ENCODE data around the gene PTPRS. TPM values are rescaled to one million over a fixed set of nuclear protein-coding genes. Genes with fewer than 3 reads are reported as not detected.
"Not testable (repeated sequence)": the region's sequence is repeated elsewhere in the genome, so short reads cannot be mapped to it uniquely, and the experiment has no call there.

Gene PTPRS
- total RNA-seq, 1 donor from 2014 or later: 0.32 TPM

DNA sequence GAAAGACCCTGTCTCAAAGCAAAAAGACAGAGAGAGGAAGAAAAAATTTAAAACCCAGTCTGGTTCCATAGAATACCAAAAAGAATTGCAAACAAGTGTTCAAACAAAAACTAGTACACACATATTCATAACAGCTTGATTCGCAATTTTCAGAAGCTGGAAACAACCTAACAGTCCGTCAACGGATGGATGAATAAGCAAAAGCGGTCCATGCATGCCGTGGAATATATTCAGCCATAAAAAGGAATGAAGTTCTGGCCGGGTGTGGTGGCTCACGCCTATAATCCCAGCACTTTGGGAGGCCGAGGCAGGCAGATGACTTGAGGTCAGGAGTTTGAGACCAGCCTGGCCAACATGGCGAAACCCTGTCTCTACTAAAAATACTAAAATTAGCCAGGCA, 21.2 kb upstream of the PTPRS start:
- not testable (repeated sequence) for H3K27ac Mint-ChIP-seq

GRCh38 chr19:5361407-5361806, 20.8 kb upstream of the PTPRS start:
- H3K36me3 Mint-ChIP-seq (ENCODE audit: low read depth): no peaks in the 10 kb centered on the region
- no peaks in the 10 kb centered on the region for H3K9me3 Mint-ChIP-seq
- no peak overlapping the region for H3K4me3 Mint-ChIP-seq (ENCODE audit: low read depth)
- H3K27me3 Mint-ChIP-seq (ENCODE audit: low read depth): no peaks in the 10 kb centered on the region
- DNase-seq (ENCODE audit: low spot score): no peak
- H3K4me1 Mint-ChIP-seq (ENCODE audit: low read depth): no peaks in the 10 kb centered on the region
- intact Hi-C loops (cut with micrococcal nuclease): no loop called here
- no peak overlapping the region for H3K27ac Mint-ChIP-seq

More for the DNA sequence above, 21.2 kb upstream of the PTPRS start:
- DNase-seq (ENCODE audit: low spot score); H3K9me3 Mint-ChIP-seq; H3K36me3 Mint-ChIP-seq (ENCODE audit: low read depth); H3K27me3 Mint-ChIP-seq (ENCODE audit: low read depth); intact Hi-C loops (cut with micrococcal nuclease); H3K4me3 Mint-ChIP-seq (ENCODE audit: low read depth); H3K4me1 Mint-ChIP-seq (ENCODE audit: low read depth): not testable (repeated sequence)

GRCh38 chr19:5360003-5360780, 19.6 kb upstream of the PTPRS start:
- Mint-ChIP-seq H3K9me3 (no peaks in the 10 kb centered on the region), H3K27ac (no peak overlapping the region), H3K36me3 (ENCODE audit: low read depth) (no peaks in the 10 kb centered on the region), H3K4me1 (ENCODE audit: low read depth) (no peaks in the 10 kb centered on the region), H3K4me3 (ENCODE audit: low read depth) (no peak overlapping the region), H3K27me3 (ENCODE audit: low read depth) (peaks cover 2% of the 10 kb centered on the region)
- intact Hi-C loops (cut with micrococcal nuclease): no loop called here
- no peak for DNase-seq (ENCODE audit: low spot score)

DNA sequence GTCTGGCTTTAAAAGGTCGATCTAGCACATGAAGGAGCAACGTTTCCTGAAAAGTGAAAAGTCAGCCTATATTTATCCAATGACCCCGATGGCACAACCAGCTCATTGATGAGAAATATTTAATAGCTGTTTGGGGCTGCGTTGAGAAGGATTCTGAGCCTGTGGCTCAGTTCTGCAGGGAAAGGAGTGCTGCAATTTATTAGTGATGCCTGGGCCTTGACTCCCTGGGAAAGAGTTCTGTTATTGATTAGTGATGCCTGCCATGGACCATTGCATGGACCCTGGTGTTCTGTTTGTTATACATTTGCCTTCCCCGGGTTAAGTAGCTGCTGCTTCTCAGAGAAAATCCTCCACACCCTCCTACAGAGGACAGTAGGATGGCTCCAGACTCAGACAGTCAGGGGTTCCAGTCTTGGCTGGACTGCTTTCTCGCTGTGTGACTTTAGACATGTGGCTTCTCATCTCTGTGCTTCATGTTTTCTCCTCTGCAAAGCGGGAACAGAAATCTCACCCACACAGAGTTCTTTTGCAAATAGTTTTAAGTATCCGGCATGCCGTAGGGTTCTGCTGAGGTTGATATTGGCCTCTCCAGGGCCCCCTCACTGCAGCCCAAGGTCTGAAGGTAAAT, 17.7 kb upstream of the PTPRS start:
- H3K36me3 Mint-ChIP-seq (ENCODE audit: low read depth): no peaks in the 10 kb centered on the region
- no peaks in the 10 kb centered on the region for H3K9me3 Mint-ChIP-seq
- no peak overlapping the region for H3K4me3 Mint-ChIP-seq (ENCODE audit: low read depth)
- H3K27ac Mint-ChIP-seq: no peak overlapping the region
- H3K27me3 Mint-ChIP-seq (ENCODE audit: low read depth): peaks cover 2% of the 10 kb centered on the region
- intact Hi-C loops (cut with micrococcal nuclease): no loop called here
- no peaks in the 10 kb centered on the region for H3K4me1 Mint-ChIP-seq (ENCODE audit: low read depth)
- no peak for DNase-seq (ENCODE audit: low spot score)

DNA sequence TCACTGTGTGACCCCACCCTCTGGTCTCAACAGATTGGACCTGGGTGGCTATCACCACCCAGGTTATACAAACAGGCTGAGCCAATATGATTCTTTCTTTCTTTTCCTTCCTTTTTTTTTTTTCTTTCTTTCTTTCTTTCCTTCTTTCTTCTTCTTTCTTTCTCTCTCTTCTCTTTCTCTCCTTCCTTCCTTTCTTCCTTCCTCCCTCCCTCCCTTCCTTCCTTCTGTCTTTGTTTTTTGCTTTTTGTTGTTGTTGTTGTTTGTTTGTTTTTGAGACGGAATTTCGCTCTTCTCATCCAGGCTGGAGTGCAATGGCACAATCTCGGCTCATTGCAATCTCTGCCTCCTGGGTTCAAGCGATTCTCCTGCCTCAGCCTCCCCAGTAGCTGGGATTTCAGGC, 17.0 kb upstream of the PTPRS start:
- intact Hi-C loops (cut with micrococcal nuclease): no loop called here
- Mint-ChIP-seq H3K4me1 (ENCODE audit: low read depth) (no peaks in the 10 kb centered on the region), H3K9me3 (no peaks in the 10 kb centered on the region), H3K27ac (no peak overlapping the region), H3K27me3 (ENCODE audit: low read depth) (peaks cover 2% of the 10 kb centered on the region), H3K4me3 (ENCODE audit: low read depth) (no peak overlapping the region), H3K36me3 (ENCODE audit: low read depth) (no peaks in the 10 kb centered on the region)
- no peak for DNase-seq (ENCODE audit: low spot score)

GRCh38 chr19:5356918-5357317, 16.3 kb upstream of the PTPRS start:
- intact Hi-C loops (cut with micrococcal nuclease): no loop called here
- Mint-ChIP-seq H3K27me3 (ENCODE audit: low read depth) (peaks cover 2% of the 10 kb centered on the region), H3K4me1 (ENCODE audit: low read depth) (no peaks in the 10 kb centered on the region), H3K36me3 (ENCODE audit: low read depth) (no peaks in the 10 kb centered on the region), H3K9me3 (no peaks in the 10 kb centered on the region), H3K4me3 (ENCODE audit: low read depth) (no peak overlapping the region), H3K27ac (no peak overlapping the region)
- no peak for DNase-seq (ENCODE audit: low spot score)

DNA sequence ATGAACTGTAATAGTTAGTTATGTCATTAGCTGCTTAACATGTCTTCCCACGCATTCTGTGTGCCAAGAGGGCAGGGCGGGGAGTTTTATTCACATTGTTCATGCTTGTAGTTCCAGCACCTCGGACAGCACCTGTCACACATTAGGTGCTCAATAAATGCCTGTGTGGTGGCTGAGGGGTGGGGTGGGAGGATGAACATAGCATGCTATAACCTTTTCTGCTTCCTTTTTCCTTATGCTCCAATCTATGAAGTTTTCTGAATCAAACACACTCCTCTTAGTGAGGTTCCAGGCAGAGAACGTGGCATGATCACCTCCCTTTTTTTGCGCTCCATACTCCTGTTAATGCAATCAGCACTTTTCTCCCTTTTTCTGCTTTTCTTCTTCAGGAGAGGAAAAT, 15.8 kb upstream of the PTPRS start:
- H3K36me3 Mint-ChIP-seq (ENCODE audit: low read depth): no peaks in the 10 kb centered on the region
- H3K27me3 Mint-ChIP-seq (ENCODE audit: low read depth): peaks cover 2% of the 10 kb centered on the region
- intact Hi-C loops (cut with micrococcal nuclease): no loop called here
- H3K9me3 Mint-ChIP-seq: no peaks in the 10 kb centered on the region
- no peak for DNase-seq (ENCODE audit: low spot score)
- no peak overlapping the region for H3K4me3 Mint-ChIP-seq (ENCODE audit: low read depth)
- H3K27ac Mint-ChIP-seq: no peak overlapping the region
- H3K4me1 Mint-ChIP-seq (ENCODE audit: low read depth): no peaks in the 10 kb centered on the region

GRCh38 chr19:5355693-5356092, 15.1 kb upstream of the PTPRS start:
- DNase-seq (ENCODE audit: low spot score): no peak
- Mint-ChIP-seq H3K27me3 (ENCODE audit: low read depth) (peaks cover 2% of the 10 kb centered on the region), H3K4me1 (ENCODE audit: low read depth) (no peaks in the 10 kb centered on the region), H3K9me3 (no peaks in the 10 kb centered on the region), H3K4me3 (ENCODE audit: low read depth) (no peak overlapping the region), H3K36me3 (ENCODE audit: low read depth) (no peaks in the 10 kb centered on the region), H3K27ac (no peak overlapping the region)
- intact Hi-C loops (cut with micrococcal nuclease): no loop called here

DNA sequence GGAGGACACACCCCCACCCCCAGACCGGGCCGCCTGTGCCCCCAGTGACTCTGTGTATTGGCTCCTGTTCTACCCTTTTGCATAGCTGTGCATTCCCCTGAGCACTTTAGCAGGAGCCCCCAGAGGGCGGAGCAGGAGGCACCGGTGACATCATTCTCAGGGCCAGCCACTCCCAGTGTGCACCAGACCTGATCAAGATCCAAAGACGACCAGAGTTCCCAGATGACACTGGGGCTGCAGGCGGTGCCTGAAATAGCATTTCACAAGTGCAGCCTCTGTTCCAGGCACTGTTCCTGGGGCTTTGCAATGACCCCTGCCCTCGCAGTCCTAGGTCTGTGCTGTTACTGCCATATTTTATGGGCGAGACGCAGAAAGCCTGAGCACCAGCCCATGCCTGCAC, 14.5 kb upstream of the PTPRS start:
- peaks cover 2% of the 10 kb centered on the region for H3K27me3 Mint-ChIP-seq (ENCODE audit: low read depth)
- intact Hi-C loops (cut with micrococcal nuclease): no loop called here

DNA sequence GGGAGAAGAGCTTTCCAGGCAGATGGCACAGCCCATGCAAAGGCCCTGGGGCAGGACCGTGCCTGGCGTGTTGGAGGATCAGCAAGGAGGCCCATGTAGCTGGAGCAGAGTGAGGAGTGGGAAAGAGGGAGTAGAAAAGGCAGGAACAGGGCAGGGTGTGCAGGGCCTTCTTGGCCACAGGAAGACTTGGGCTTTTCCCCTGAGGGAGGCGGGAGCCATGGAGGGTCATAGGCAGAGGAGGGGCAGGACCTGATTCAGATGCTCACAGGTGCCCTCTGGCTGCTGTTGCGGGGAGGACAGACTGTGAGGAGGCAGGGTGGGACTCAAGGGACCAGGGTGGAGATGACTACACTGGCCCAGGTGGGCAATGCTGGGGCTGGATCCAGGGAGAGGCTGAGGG, 13.8 kb upstream of the PTPRS start:
- peaks cover 2% of the 10 kb centered on the region for H3K27me3 Mint-ChIP-seq (ENCODE audit: low read depth)
- H3K4me3 Mint-ChIP-seq (ENCODE audit: low read depth): no peak overlapping the region
- H3K4me1 Mint-ChIP-seq (ENCODE audit: low read depth): no peaks in the 10 kb centered on the region
- no peaks in the 10 kb centered on the region for H3K9me3 Mint-ChIP-seq
- no peak overlapping the region for H3K27ac Mint-ChIP-seq
- no peaks in the 10 kb centered on the region for H3K36me3 Mint-ChIP-seq (ENCODE audit: low read depth)
- intact Hi-C loops (cut with micrococcal nuclease): no loop called here
- no peak for DNase-seq (ENCODE audit: low spot score)

More for the DNA sequence above, 14.5 kb upstream of the PTPRS start:
- DNase-seq (ENCODE audit: low spot score): no peak
- Mint-ChIP-seq H3K36me3 (ENCODE audit: low read depth) (no peaks in the 10 kb centered on the region), H3K27ac (no peak overlapping the region), H3K9me3 (no peaks in the 10 kb centered on the region), H3K4me1 (ENCODE audit: low read depth) (no peaks in the 10 kb centered on the region), H3K4me3 (ENCODE audit: low read depth) (no peak overlapping the region)

GRCh38 chr19:5352229-5352763, 11.7 kb upstream of the PTPRS start:
- H3K4me1 Mint-ChIP-seq (ENCODE audit: low read depth): no peaks in the 10 kb centered on the region
- no peak overlapping the region for H3K4me3 Mint-ChIP-seq (ENCODE audit: low read depth)
- peaks cover 2% of the 10 kb centered on the region for H3K27me3 Mint-ChIP-seq (ENCODE audit: low read depth)
- intact Hi-C loops (cut with micrococcal nuclease): no loop called here
- H3K27ac Mint-ChIP-seq: no peak overlapping the region
- H3K36me3 Mint-ChIP-seq (ENCODE audit: low read depth): no peaks in the 10 kb centered on the region
- no peak for DNase-seq (ENCODE audit: low spot score)
- H3K9me3 Mint-ChIP-seq: no peaks in the 10 kb centered on the region

DNA sequence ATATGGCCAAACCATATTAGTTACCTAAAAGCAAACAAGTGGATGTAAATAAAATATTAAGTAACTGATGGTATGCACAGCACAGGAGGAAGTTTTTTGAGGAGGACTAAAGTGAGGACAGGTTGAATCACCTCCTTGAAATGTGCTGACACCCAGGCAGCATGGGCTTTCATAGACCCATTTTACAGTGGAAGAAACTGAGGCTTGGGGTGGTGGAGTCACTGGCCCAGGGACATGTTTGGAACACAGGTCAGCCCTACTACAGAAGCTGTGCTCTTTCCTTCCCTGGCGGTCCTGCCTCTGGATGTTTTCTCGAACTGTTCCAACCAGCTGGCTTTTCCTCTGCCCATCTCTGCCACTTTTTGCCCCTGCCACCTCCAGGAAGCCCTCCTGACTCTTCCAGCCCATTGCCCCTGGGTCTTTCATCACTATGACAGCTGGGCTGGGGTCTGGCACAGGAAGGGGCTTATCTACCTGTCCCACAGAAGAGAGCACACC, 11.2 kb upstream of the PTPRS start:
- Mint-ChIP-seq H3K4me1 (ENCODE audit: low read depth) (no peaks in the 10 kb centered on the region), H3K4me3 (ENCODE audit: low read depth) (no peak overlapping the region), H3K27ac (no peak overlapping the region), H3K9me3 (no peaks in the 10 kb centered on the region), H3K27me3 (ENCODE audit: low read depth) (peaks cover 2% of the 10 kb centered on the region), H3K36me3 (ENCODE audit: low read depth) (no peaks in the 10 kb centered on the region)
- intact Hi-C loops (cut with micrococcal nuclease): no loop called here
- DNase-seq (ENCODE audit: low spot score): no peak

GRCh38 chr19:5349041-5349440, 8.4 kb upstream of the PTPRS start:
- no peaks in the 10 kb centered on the region for H3K27me3 Mint-ChIP-seq (ENCODE audit: low read depth)
- H3K4me1 Mint-ChIP-seq (ENCODE audit: low read depth): no peaks in the 10 kb centered on the region
- no peaks in the 10 kb centered on the region for H3K9me3 Mint-ChIP-seq
- no peak overlapping the region for H3K4me3 Mint-ChIP-seq (ENCODE audit: low read depth)
- no peak overlapping the region for H3K27ac Mint-ChIP-seq
- H3K36me3 Mint-ChIP-seq (ENCODE audit: low read depth): no peaks in the 10 kb centered on the region
- intact Hi-C loops (cut with micrococcal nuclease): no loop called here
- no peak for DNase-seq (ENCODE audit: low spot score)
